ENCODE data around the gene REELD1.

The REELD1 gene

GRCh38 chr4:146252969-146253611 is 38.8 kb downstream of the REELD1 start:
- H3K9ac ChIP-seq (ENCODE audit: insufficient read length, low read depth) = no peak overlapping the region
- no peaks in the 10 kb centered on the region for H3K27me3 ChIP-seq (ENCODE audit: insufficient read depth, insufficient read length)
- H3K4me1 ChIP-seq (ENCODE audit: insufficient read depth, insufficient read length) = no peaks in the 10 kb centered on the region
- no peak for DNase-seq (ENCODE audit: low read depth, low spot score)
- TF ChIP-seq ZNF274 (IDR thresholded peaks at IDR 0.05; ENCODE audit: low read depth, low read length) (no peak), SUZ12 (IDR thresholded peaks at IDR 0.05; ENCODE audit: extremely low read depth, insufficient read depth, insufficient read length) (no peak), YY1 (IDR thresholded peaks at IDR 0.05; ENCODE audit: insufficient read depth, insufficient read length) (no peak)
- H3K9me3 ChIP-seq (ENCODE audit: insufficient read depth, low read length) = no peaks in the 10 kb centered on the region
- no peaks in the 10 kb centered on the region for H3K36me3 ChIP-seq (ENCODE audit: insufficient read depth, insufficient read length, low read length)
- H3K4me3 ChIP-seq (ENCODE audit: insufficient read length, low read depth) = no peak overlapping the region

GRCh38 chr4:146255463-146255862 is 41.1 kb downstream of the REELD1 start:
- DNase-seq (ENCODE audit: low read depth, low spot score) = no peak
- TF ChIP-seq SUZ12 (IDR thresholded peaks at IDR 0.05; ENCODE audit: extremely low read depth, insufficient read depth, insufficient read length) (no peak), YY1 (IDR thresholded peaks at IDR 0.05; ENCODE audit: insufficient read depth, insufficient read length) (no peak), ZNF274 (IDR thresholded peaks at IDR 0.05; ENCODE audit: low read depth, low read length) (no peak)
- Histone ChIP-seq H3K27me3 (ENCODE audit: insufficient read depth, insufficient read length) (no peaks in the 10 kb centered on the region), H3K9ac (ENCODE audit: insufficient read length, low read depth) (no peak overlapping the region), H3K4me3 (ENCODE audit: insufficient read length, low read depth) (no peak overlapping the region), H3K4me1 (ENCODE audit: insufficient read depth, insufficient read length) (no peaks in the 10 kb centered on the region), H3K9me3 (ENCODE audit: insufficient read depth, low read length) (no peaks in the 10 kb centered on the region), H3K36me3 (ENCODE audit: insufficient read depth, insufficient read length, low read length) (no peaks in the 10 kb centered on the region)

GRCh38 chr4:146255874-146256273 is 41.5 kb downstream of the REELD1 start:
- H3K4me1 ChIP-seq (ENCODE audit: insufficient read depth, insufficient read length) = peaks cover 2% of the 10 kb centered on the region
- H3K36me3 ChIP-seq (ENCODE audit: insufficient read depth, insufficient read length, low read length) = no peaks in the 10 kb centered on the region
- no peaks in the 10 kb centered on the region for H3K9me3 ChIP-seq (ENCODE audit: insufficient read depth, low read length)
- DNase-seq (ENCODE audit: low read depth, low spot score) = no peak
- TF ChIP-seq SUZ12 (IDR thresholded peaks at IDR 0.05; ENCODE audit: extremely low read depth, insufficient read depth, insufficient read length) (no peak), ZNF274 (IDR thresholded peaks at IDR 0.05; ENCODE audit: low read depth, low read length) (no peak), YY1 (IDR thresholded peaks at IDR 0.05; ENCODE audit: insufficient read depth, insufficient read length) (no peak)
- no peaks in the 10 kb centered on the region for H3K27me3 ChIP-seq (ENCODE audit: insufficient read depth, insufficient read length)
- no peak overlapping the region for H3K4me3 ChIP-seq (ENCODE audit: insufficient read length, low read depth)
- H3K9ac ChIP-seq (ENCODE audit: insufficient read length, low read depth) = no peak overlapping the region

- TF ChIP-seq YY1 (IDR thresholded peaks at IDR 0.05; ENCODE audit: insufficient read depth, insufficient read length) = no peak
- TF ChIP-seq ZNF274 (IDR thresholded peaks at IDR 0.05; ENCODE audit: low read depth, low read length) = no peak
- TF ChIP-seq SUZ12 (IDR thresholded peaks at IDR 0.05; ENCODE audit: extremely low read depth, insufficient read depth, insufficient read length) = no peak
- Histone ChIP-seq H3K9me3 (ENCODE audit: insufficient read depth, low read length) (no peaks in the 10 kb centered on the region), H3K9ac (ENCODE audit: insufficient read length, low read depth) (no peak overlapping the region), H3K27me3 (ENCODE audit: insufficient read depth, insufficient read length) (no peaks in the 10 kb centered on the region), H3K36me3 (ENCODE audit: insufficient read depth, insufficient read length, low read length) (no peaks in the 10 kb centered on the region), H3K4me3 (ENCODE audit: insufficient read length, low read depth) (no peak overlapping the region), H3K4me1 (ENCODE audit: insufficient read depth, insufficient read length) (peaks cover 2% of the 10 kb centered on the region)
- DNase-seq (ENCODE audit: low read depth, low spot score) = no peak
These were observed 42.0 kb downstream of the REELD1 start for GRCh38 chr4:146256328-146256727.

GRCh38 chr4:146257511-146257910 is 43.2 kb downstream of the REELD1 start:
- DNase-seq (ENCODE audit: low read depth, low spot score) = no peak
- no peaks in the 10 kb centered on the region for H3K36me3 ChIP-seq (ENCODE audit: insufficient read depth, insufficient read length, low read length)

GRCh38 chr4:146260521-146260920 is 46.2 kb downstream of the REELD1 start:
- H3K9ac ChIP-seq (ENCODE audit: insufficient read length, low read depth) = no peak overlapping the region
- H3K4me1 ChIP-seq (ENCODE audit: insufficient read depth, insufficient read length) = peaks cover 2% of the 10 kb centered on the region
- H3K27me3 ChIP-seq (ENCODE audit: insufficient read depth, insufficient read length) = no peaks in the 10 kb centered on the region
- H3K9me3 ChIP-seq (ENCODE audit: insufficient read depth, low read length) = no peaks in the 10 kb centered on the region
- TF ChIP-seq ZNF274 (IDR thresholded peaks at IDR 0.05; ENCODE audit: low read depth, low read length) (no peak), YY1 (IDR thresholded peaks at IDR 0.05; ENCODE audit: insufficient read depth, insufficient read length) (no peak), SUZ12 (IDR thresholded peaks at IDR 0.05; ENCODE audit: extremely low read depth, insufficient read depth, insufficient read length) (no peak)
- no peak for DNase-seq (ENCODE audit: low read depth, low spot score)
- H3K36me3 ChIP-seq (ENCODE audit: insufficient read depth, insufficient read length, low read length) = no peaks in the 10 kb centered on the region
- H3K4me3 ChIP-seq (ENCODE audit: insufficient read length, low read depth) = no peak overlapping the region

More at GRCh38 chr4:146257511-146257910, 43.2 kb downstream of the REELD1 start:
- H3K4me1 ChIP-seq (ENCODE audit: insufficient read depth, insufficient read length) = peaks cover 2% of the 10 kb centered on the region
- TF ChIP-seq SUZ12 (IDR thresholded peaks at IDR 0.05; ENCODE audit: extremely low read depth, insufficient read depth, insufficient read length) (no peak), ZNF274 (IDR thresholded peaks at IDR 0.05; ENCODE audit: low read depth, low read length) (no peak), YY1 (IDR thresholded peaks at IDR 0.05; ENCODE audit: insufficient read depth, insufficient read length) (no peak)
- H3K9me3 ChIP-seq (ENCODE audit: insufficient read depth, low read length) = no peaks in the 10 kb centered on the region
- H3K4me3 ChIP-seq (ENCODE audit: insufficient read length, low read depth) = no peak overlapping the region
- no peaks in the 10 kb centered on the region for H3K27me3 ChIP-seq (ENCODE audit: insufficient read depth, insufficient read length)
- H3K9ac ChIP-seq (ENCODE audit: insufficient read length, low read depth) = no peak overlapping the region

- peaks cover 2% of the 10 kb centered on the region for H3K4me1 ChIP-seq (ENCODE audit: insufficient read depth, insufficient read length)
- DNase-seq (ENCODE audit: low read depth, low spot score) = no peak
- TF ChIP-seq ZNF274 (IDR thresholded peaks at IDR 0.05; ENCODE audit: low read depth, low read length) (no peak), SUZ12 (IDR thresholded peaks at IDR 0.05; ENCODE audit: extremely low read depth, insufficient read depth, insufficient read length) (no peak), YY1 (IDR thresholded peaks at IDR 0.05; ENCODE audit: insufficient read depth, insufficient read length) (no peak)
- no peaks in the 10 kb centered on the region for H3K9me3 ChIP-seq (ENCODE audit: insufficient read depth, low read length)
- H3K4me3 ChIP-seq (ENCODE audit: insufficient read length, low read depth) = no peak overlapping the region
- H3K9ac ChIP-seq (ENCODE audit: insufficient read length, low read depth) = no peak overlapping the region
- H3K36me3 ChIP-seq (ENCODE audit: insufficient read depth, insufficient read length, low read length) = no peaks in the 10 kb centered on the region
- no peaks in the 10 kb centered on the region for H3K27me3 ChIP-seq (ENCODE audit: insufficient read depth, insufficient read length)
These were observed 46.7 kb downstream of the REELD1 start for GRCh38 chr4:146261041-146261440.

Data from NT2/D1 (cell line).